D721Med (cell line): ENCODE data around the gene ABL2.

Experiments used
- DNase-seq: peaks from one replicate; pipeline ENCODE4 v3.0.0; 2011; ENCODE audit warnings: low spot score; ENCODE audit not compliant: insufficient read length
- FAIRE-seq: peaks from 2 replicates; lab custom pipeline; 2011; peaks lifted over from hg19 to GRCh38; lab: Jason Lieb, UNC
- CTCF ChIP-seq: IDR thresholded peaks from 2 replicates; pipeline ENCODE4 v1.5.1; 2012; ENCODE audit warnings: mild to moderate bottlenecking, control low read depth; ENCODE audit not compliant: insufficient read depth; ENCODE audit errors: missing control alignments

The ABL2 gene

GRCh38 chr1:179104611-179105250, 124.7 kb downstream of the ABL2 start:
- peak; percentile 38 for FAIRE-seq
- no peak for TF ChIP-seq CTCF
- no peak for DNase-seq

GRCh38 chr1:179103999-179104398, 125.5 kb downstream of the ABL2 start:
- DNase-seq: no peak
- no peak for TF ChIP-seq CTCF
- FAIRE-seq: no peak

- TF ChIP-seq CTCF: no peak
- FAIRE-seq (no peak), DNase-seq (no peak)
Measured at GRCh38 chr1:179101566-179101965, 127.9 kb downstream of the ABL2 start.

- FAIRE-seq (no peak), DNase-seq (no peak)
- TF ChIP-seq CTCF: no peak
Measured at GRCh38 chr1:179099891-179100290, 129.6 kb downstream of the ABL2 start.

DNA sequence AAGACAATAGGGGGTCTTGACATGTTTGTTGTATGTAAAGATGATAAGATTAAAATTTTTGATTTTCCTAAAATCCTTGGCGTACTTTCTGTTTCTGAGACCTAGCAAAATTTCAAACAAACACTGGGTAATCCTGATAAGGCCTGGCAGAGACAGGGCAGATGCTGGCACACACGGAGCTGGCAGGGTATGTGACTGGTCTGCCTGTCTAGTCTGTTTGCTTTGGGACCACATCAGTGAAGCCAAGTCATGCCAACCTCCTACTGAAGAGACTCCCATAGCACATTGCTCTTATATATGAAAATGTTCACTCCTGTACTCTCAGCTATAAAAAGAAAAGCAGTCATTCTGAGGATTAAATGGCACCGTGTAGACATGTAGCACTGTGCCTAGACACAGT, 133.6 kb downstream of the ABL2 start:
- FAIRE-seq: no peak

DNA sequence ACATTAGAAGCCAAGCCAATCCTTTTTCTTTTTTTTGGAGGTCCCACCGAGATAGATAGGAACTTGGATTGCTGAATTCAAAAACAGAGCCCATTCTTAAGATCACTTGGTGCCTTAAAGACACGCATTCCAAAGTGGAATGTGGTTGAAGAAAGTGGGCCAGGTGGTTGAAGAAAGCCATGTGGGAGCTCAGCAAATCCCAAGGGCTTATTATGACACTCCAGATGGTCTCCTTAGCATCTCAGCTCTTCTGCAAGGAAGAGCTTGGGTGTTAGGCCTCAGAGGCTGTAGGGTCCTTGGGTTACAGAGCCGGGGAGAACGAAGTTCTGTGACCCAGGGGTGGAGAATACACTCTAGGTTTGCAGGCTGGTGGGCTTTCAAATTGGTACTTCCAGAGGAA, 134.1 kb downstream of the ABL2 start:
- TF ChIP-seq CTCF: no peak
- FAIRE-seq (peak; percentile 84), DNase-seq (peak; percentile 66)

More for the DNA sequence above, 133.6 kb downstream of the ABL2 start:
- TF ChIP-seq CTCF: no peak
- no peak for DNase-seq

GRCh38 chr1:179094818-179095217, 134.7 kb downstream of the ABL2 start:
- FAIRE-seq (no peak), DNase-seq (no peak)
- no peak for TF ChIP-seq CTCF
